ENCODE results near the gene MCM5.

DNA sequence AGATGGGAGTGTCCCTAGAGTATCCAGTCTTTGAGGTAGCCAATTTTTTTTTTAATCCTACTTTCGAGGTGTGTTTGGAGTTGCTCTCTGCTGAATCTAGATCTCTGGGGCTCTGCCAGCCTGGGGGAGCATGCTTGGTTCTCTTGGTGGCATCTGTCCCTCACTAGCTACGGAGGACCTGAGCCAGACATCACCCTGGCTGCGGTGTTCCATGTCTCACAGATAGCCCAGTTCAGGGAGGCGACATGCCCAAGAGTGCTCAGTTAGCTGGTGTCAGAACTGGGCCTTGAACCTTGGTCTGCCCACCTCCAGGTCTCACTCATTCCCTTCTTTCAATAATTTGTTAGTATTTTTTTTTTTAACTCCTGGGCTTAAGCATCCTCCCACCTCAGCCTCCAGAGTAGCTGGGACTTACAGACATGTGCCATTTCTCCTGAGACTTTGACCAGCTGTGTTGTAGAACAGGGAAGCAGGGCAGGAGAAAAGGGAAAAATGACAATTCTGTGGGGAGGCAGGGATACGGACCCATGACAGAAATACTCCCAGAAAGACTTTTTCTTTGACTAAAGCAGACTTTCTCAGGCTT lies 18.4 kb upstream of the MCM5 start:
- TF ChIP-seq, protein P1, sequence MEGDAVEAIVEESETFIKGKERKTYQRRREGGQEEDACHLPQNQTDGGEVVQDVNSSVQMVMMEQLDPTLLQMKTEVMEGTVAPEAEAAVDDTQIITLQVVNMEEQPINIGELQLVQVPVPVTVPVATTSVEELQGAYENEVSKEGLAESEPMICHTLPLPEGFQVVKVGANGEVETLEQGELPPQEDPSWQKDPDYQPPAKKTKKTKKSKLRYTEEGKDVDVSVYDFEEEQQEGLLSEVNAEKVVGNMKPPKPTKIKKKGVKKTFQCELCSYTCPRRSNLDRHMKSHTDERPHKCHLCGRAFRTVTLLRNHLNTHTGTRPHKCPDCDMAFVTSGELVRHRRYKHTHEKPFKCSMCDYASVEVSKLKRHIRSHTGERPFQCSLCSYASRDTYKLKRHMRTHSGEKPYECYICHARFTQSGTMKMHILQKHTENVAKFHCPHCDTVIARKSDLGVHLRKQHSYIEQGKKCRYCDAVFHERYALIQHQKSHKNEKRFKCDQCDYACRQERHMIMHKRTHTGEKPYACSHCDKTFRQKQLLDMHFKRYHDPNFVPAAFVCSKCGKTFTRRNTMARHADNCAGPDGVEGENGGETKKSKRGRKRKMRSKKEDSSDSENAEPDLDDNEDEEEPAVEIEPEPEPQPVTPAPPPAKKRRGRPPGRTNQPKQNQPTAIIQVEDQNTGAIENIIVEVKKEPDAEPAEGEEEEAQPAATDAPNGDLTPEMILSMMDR (IDR thresholded peaks at IDR 0.05) = no peak
- no peak for TF ChIP-seq POLR2A (IDR thresholded peaks at IDR 0.05)
